ENCODE results near the gene FOXP1. TPM values are rescaled to one million over a fixed set of nuclear protein-coding genes. Genes with fewer than 3 reads are reported as not detected.
A peak's percentile ranks its signal among the peaks of the same experiment; 100 is the strongest.

FOXP1 gene
- total RNA-seq, 1 donor from 2014 or later = 113 TPM

- Mint-ChIP-seq H3K36me3 (peaks cover 13% of the 10 kb centered on the region), H3K27me3 (no peaks in the 10 kb centered on the region), H3K4me1 (ENCODE audit: unreplicated experiment) (peaks cover 56% of the 10 kb centered on the region), H3K9me3 (no peaks in the 10 kb centered on the region), H3K27ac (peak overlapping the region; percentile 38), H3K4me3 (peak overlapping the region; percentile 73)
- TF ChIP-seq, protein P1, sequence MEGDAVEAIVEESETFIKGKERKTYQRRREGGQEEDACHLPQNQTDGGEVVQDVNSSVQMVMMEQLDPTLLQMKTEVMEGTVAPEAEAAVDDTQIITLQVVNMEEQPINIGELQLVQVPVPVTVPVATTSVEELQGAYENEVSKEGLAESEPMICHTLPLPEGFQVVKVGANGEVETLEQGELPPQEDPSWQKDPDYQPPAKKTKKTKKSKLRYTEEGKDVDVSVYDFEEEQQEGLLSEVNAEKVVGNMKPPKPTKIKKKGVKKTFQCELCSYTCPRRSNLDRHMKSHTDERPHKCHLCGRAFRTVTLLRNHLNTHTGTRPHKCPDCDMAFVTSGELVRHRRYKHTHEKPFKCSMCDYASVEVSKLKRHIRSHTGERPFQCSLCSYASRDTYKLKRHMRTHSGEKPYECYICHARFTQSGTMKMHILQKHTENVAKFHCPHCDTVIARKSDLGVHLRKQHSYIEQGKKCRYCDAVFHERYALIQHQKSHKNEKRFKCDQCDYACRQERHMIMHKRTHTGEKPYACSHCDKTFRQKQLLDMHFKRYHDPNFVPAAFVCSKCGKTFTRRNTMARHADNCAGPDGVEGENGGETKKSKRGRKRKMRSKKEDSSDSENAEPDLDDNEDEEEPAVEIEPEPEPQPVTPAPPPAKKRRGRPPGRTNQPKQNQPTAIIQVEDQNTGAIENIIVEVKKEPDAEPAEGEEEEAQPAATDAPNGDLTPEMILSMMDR (conservative IDR thresholded peaks at IDR 0.05) = no peak
- DNase-seq (ENCODE audit: extremely low spot score, unreplicated experiment) = no peak
These were observed 414.6 kb downstream of the FOXP1 start for GRCh38 chr3:71168880-71169411.

DNA sequence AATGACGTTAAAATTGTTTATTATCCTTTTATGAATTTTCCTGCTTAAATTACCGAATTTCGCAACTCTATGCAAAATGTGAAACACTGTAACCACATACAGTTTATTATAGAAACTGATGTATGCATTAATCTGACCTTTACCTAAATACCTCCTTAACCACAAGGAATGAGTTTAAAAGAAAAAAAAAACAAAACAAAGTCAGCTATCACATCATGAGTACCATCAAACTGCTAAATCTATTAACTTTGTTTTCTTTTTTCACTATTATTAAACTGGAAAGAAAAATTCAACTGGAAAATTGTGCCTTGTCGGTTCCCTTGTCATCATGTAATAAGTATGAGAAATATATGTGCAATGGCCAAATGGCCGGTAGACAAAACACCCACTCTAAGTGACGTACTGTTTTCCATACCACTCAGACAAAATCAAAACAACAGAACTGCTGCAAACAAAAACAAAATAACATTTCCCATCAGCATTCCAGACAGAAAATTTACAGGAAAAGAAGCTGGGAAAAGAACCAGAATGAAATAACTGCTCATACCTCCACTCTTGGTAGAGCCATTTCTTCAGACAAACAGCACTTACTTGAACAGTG lies 415.3 kb downstream of the FOXP1 start:
- H3K9me3 Mint-ChIP-seq = no peaks in the 10 kb centered on the region
- H3K4me3 Mint-ChIP-seq = peak overlapping the region; percentile 73
- peaks cover 19% of the 10 kb centered on the region for H3K36me3 Mint-ChIP-seq
- H3K4me1 Mint-ChIP-seq (ENCODE audit: unreplicated experiment) = peaks cover 51% of the 10 kb centered on the region
- H3K27ac Mint-ChIP-seq = peak overlapping the region; percentile 68
- H3K27me3 Mint-ChIP-seq = no peaks in the 10 kb centered on the region
- DNase-seq (ENCODE audit: extremely low spot score, unreplicated experiment) = no peak
- TF ChIP-seq, protein P1 (conservative IDR thresholded peaks at IDR 0.05) = no peak

- TF ChIP-seq, protein P1 (conservative IDR thresholded peaks at IDR 0.05) = no peak
- no peak for DNase-seq (ENCODE audit: extremely low spot score, unreplicated experiment)
- Mint-ChIP-seq H3K9me3 (no peaks in the 10 kb centered on the region), H3K27me3 (no peaks in the 10 kb centered on the region), H3K36me3 (peaks cover 19% of the 10 kb centered on the region), H3K4me3 (peak overlapping the region; percentile 47), H3K4me1 (ENCODE audit: unreplicated experiment) (peaks cover 42% of the 10 kb centered on the region), H3K27ac (peak overlapping the region; percentile 38)
These were observed 416.9 kb downstream of the FOXP1 start for GRCh38 chr3:71166339-71167240.

- H3K4me3 Mint-ChIP-seq = no peak overlapping the region
- TF ChIP-seq, protein P1 (conservative IDR thresholded peaks at IDR 0.05) = no peak
- H3K27ac Mint-ChIP-seq = no peak overlapping the region
- no peaks in the 10 kb centered on the region for H3K27me3 Mint-ChIP-seq
- no peak for DNase-seq (ENCODE audit: extremely low spot score, unreplicated experiment)
- H3K9me3 Mint-ChIP-seq = peaks cover 8% of the 10 kb centered on the region
- peaks cover 27% of the 10 kb centered on the region for H3K4me1 Mint-ChIP-seq (ENCODE audit: unreplicated experiment)
- peaks cover 25% of the 10 kb centered on the region for H3K36me3 Mint-ChIP-seq
These were observed 418.6 kb downstream of the FOXP1 start for GRCh38 chr3:71164881-71165280.

- H3K9me3 Mint-ChIP-seq = peaks cover 8% of the 10 kb centered on the region
- peaks cover 21% of the 10 kb centered on the region for H3K4me1 Mint-ChIP-seq (ENCODE audit: unreplicated experiment)
- H3K27me3 Mint-ChIP-seq = no peaks in the 10 kb centered on the region
- DNase-seq (ENCODE audit: extremely low spot score, unreplicated experiment) = no peak
- H3K4me3 Mint-ChIP-seq = no peak overlapping the region
- H3K27ac Mint-ChIP-seq = no peak overlapping the region
- TF ChIP-seq, protein P1 (conservative IDR thresholded peaks at IDR 0.05) = no peak
- H3K36me3 Mint-ChIP-seq = peaks cover 25% of the 10 kb centered on the region
These were observed 420.2 kb downstream of the FOXP1 start for GRCh38 chr3:71163198-71163918.

Data from type B pancreatic cell (in vitro differentiated cells).